ENCODE data around the gene ANKRD50. TPM values are rescaled to one million over a fixed set of nuclear protein-coding genes. Genes with fewer than 3 reads are reported as not detected.

The ANKRD50 gene
- 65.2 and 87.5 TPM in 2 replicates for total RNA-seq

DNA sequence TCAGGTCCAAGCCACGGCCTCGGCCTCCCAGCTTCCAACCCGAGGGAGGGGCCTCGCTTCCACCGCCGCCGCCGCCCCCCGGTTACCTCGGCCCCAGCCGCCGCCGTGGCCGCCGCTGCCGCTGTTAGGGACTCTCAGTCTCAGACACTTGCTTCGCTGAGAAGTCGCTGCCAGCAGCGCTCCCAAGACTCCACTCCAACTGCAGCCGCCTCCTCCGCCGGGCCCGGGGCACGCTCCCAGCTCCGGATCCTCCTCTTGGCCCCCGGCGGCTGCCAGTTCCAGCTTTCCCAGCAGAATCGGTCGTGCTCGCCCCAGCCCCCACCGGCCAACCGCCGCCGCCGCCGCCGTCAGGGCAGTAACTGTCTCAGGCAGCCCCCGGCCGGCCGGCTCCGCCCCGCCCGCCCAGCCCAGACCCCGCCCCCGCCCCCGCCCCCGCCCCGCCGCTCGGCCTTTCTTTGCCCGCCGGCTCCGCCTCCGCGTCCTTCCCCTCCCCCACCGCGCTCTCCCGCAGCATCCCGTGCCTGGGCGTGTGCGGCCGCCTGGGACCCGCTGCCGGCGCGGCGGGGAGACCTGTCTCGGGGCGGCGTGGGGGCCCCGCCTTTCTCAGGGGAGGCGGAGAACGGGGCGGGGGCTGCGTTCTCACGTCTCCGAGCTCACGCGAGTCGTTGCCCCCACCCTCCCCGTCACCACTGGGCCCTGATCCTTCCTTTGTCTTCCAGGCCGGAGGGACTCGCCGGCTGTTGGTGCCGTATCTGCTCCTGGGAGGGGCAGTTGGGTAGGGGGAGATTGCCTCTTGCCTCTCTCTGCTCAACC lies at the start of gene ANKRD50:
Gene ANKRD50, minus strand, starts transcription at position 361 of the 813 bp plus-strand sequence. CDS start 2,221 bp downstream, outside the sequence.

Measured in vein endothelial cell (primary cell).